ENCODE results near the gene SH3YL1. TPM values are rescaled to one million over a fixed set of nuclear protein-coding genes. Genes with fewer than 3 reads are reported as not detected.

Gene SH3YL1
- total and polyA plus RNA-seq, 2 experiments from 2014 or later: 15.8 to 35.1 TPM

GRCh38 chr2:284896-285492 is 21.2 kb upstream of the SH3YL1 start:
- TF ChIP-seq CTCF (IDR thresholded peaks at IDR 0.05; ENCODE audit: low read depth, low read length): no peak
- no peak overlapping the region for H3K27ac ChIP-seq
- peak in 1 of 2 donors; percentile 53 for DNase-seq (ENCODE audit: low read depth in 1 of 2, low spot score in 1 of 2)
- no peaks in the 10 kb centered on the region for H3K9me3 ChIP-seq (ENCODE audit: low read depth)
- H3K27me3 ChIP-seq: peaks cover 59% of the 10 kb centered on the region
- H3K4me1 ChIP-seq (ENCODE audit: low read depth): peaks cover 7% of the 10 kb centered on the region
- no peak overlapping the region for H3K4me3 ChIP-seq
- H3K36me3 ChIP-seq: no peaks in the 10 kb centered on the region

GRCh38 chr2:283996-284794 is 20.4 kb upstream of the SH3YL1 start:
- Histone ChIP-seq H3K9me3 (ENCODE audit: low read depth) (no peaks in the 10 kb centered on the region), H3K27ac (no peak overlapping the region), H3K4me3 (no peak overlapping the region), H3K27me3 (peaks cover 51% of the 10 kb centered on the region), H3K4me1 (ENCODE audit: low read depth) (peaks cover 4% of the 10 kb centered on the region), H3K36me3 (peaks cover 8% of the 10 kb centered on the region)
- no peak for TF ChIP-seq CTCF (IDR thresholded peaks at IDR 0.05; ENCODE audit: low read depth, low read length)
- DNase-seq (ENCODE audit: low read depth in 1 of 2, low spot score in 1 of 2): no peak

- H3K36me3 ChIP-seq: peaks cover 17% of the 10 kb centered on the region
- H3K9me3 ChIP-seq (ENCODE audit: low read depth): no peaks in the 10 kb centered on the region
- no peak overlapping the region for H3K27ac ChIP-seq
- TF ChIP-seq CTCF (IDR thresholded peaks at IDR 0.05; ENCODE audit: low read depth, low read length): no peak
- no peak overlapping the region for H3K4me3 ChIP-seq
- H3K4me1 ChIP-seq (ENCODE audit: low read depth): peaks cover 4% of the 10 kb centered on the region
- peaks cover 35% of the 10 kb centered on the region for H3K27me3 ChIP-seq
- DNase-seq (ENCODE audit: low read depth in 1 of 2, low spot score in 1 of 2): no peak
Measured at GRCh38 chr2:282371-283263, 18.8 kb upstream of the SH3YL1 start.

GRCh38 chr2:281381-281780 is 17.5 kb upstream of the SH3YL1 start:
- Histone ChIP-seq H3K9me3 (ENCODE audit: low read depth) (no peaks in the 10 kb centered on the region), H3K27me3 (peaks cover 23% of the 10 kb centered on the region), H3K4me3 (no peak overlapping the region), H3K27ac (no peak overlapping the region), H3K4me1 (ENCODE audit: low read depth) (no peaks in the 10 kb centered on the region), H3K36me3 (peaks cover 28% of the 10 kb centered on the region)
- no peak for TF ChIP-seq CTCF (IDR thresholded peaks at IDR 0.05; ENCODE audit: low read depth, low read length)
- no peak for DNase-seq (ENCODE audit: low read depth in 1 of 2, low spot score in 1 of 2)

- Histone ChIP-seq H3K9me3 (ENCODE audit: low read depth) (no peaks in the 10 kb centered on the region), H3K4me3 (no peak overlapping the region), H3K27me3 (peaks cover 16% of the 10 kb centered on the region), H3K4me1 (ENCODE audit: low read depth) (no peaks in the 10 kb centered on the region), H3K27ac (no peak overlapping the region), H3K36me3 (peaks cover 28% of the 10 kb centered on the region)
- no peak for TF ChIP-seq CTCF (IDR thresholded peaks at IDR 0.05; ENCODE audit: low read depth, low read length)
- no peak for DNase-seq (ENCODE audit: low read depth in 1 of 2, low spot score in 1 of 2)
Measured at GRCh38 chr2:280650-281110, 16.8 kb upstream of the SH3YL1 start.

Measured in cardiac muscle cell (in vitro differentiated cells and primary cell).